ENCODE data around the gene RAB11FIP4.
"Not testable (repeated sequence)": the region's sequence is repeated elsewhere in the genome, so short reads cannot be mapped to it uniquely, and the experiment has no call there.

The RAB11FIP4 gene

GRCh38 chr17:31433811-31434726 lies 42.6 kb downstream of the RAB11FIP4 start:
- DNase-seq, result no peak

GRCh38 chr17:31434727-31435050 lies 43.2 kb downstream of the RAB11FIP4 start:
- DNase-seq, result no peak

DNA sequence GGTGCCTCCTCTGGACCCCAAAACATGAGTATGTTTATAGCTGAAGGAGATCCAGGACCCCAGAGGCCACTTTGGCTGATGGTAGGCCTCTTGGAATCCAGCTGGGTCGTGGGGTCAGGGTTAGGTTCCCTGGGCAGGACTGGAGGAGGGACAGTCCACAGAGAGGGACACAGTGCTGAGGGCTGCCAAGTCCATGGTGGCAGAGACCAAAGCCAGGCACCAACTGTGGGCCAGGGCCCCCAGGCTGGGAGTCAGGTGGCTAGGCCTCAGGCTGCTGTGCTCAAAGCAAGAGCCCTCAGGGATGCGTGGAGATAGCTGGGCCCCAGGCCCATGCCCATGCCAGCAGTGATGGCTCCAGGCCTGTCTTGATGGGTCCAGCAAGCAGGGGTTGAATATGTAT lies 44.1 kb downstream of the RAB11FIP4 start:
- no peak for DNase-seq

GRCh38 chr17:31437720-31438400 lies 46.4 kb downstream of the RAB11FIP4 start:
- no peak for DNase-seq

DNA sequence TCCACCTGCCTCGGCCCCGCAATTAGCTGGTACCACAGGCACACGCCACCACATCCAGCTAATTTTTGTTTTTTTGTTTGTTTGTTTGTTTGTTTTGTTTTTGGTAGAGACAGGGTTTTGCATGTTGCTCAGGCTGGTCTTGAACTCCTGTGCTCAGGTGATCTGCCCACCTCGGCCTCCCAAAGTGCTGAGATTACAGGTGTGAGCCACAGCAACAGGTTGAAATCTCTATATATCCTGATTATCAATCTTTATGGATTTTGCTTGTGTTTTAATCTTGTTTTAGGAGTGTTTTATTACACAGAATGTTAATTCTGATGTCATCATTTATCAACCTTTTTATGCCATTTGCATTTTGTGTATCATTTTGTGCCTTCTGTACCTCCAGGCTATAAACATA lies 48.2 kb downstream of the RAB11FIP4 start:
- DNase-seq, result no peak

DNA sequence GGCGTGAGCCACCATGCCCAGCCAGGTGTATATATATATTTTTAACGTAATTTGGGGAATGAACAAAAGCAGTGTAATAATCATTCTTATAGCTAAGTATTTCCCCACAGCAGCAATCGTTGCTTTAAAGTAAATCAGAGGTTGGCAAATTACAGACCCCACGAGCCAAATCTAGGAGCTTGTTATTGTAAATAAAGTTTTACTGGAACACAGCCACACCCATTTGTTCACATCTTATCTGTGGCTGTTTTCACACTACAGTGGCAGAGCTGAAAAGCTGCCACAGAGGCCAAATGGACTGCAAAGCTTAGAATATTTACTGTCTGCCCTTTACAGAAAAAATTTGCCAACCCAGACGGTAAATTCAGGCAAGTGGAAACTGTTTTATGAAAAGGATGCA lies 50.8 kb downstream of the RAB11FIP4 start:
- no peak for DNase-seq

DNA sequence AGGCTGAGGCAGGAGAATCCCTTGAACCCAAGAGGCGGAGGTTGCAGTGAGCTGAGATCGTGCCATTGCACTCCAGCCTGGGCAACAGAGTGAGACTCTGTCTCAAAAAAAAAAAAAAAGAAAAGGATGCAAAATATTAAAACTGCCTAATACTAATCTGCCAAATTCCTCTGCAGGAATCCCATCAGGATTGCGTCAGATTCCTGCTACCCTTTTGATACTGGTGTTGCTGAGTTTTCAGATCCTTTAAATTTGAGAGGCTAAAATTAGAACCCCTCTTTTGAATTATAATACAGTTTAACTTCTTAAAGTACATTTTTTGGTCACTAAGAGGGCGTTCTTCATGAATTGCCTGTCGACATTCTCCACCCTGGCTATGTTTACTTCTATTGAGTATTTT lies 51.4 kb downstream of the RAB11FIP4 start:
- not testable (repeated sequence) for DNase-seq

DNA sequence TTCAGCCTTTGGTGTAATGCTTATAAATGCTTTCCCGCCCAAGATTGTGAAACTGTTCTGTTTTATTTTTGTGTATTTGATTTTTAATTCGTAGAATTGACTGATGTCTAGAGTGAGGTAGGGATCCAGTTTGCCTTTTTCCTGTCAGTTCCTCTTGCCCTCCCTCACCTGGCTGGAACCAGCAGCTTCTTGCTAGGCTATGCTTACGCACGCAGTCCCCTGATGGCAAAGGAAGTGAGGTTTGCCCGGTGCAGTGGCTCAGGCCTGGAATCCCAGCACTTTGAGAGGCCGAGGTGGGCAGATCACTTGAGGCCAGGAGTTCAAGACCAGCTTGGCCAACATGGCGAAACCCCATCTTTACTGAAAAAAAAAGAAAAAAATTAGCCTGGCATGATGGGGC lies 51.9 kb downstream of the RAB11FIP4 start:
- no peak for DNase-seq

GRCh38 chr17:31444026-31444425 lies 52.6 kb downstream of the RAB11FIP4 start:
- no peak for DNase-seq

DNA sequence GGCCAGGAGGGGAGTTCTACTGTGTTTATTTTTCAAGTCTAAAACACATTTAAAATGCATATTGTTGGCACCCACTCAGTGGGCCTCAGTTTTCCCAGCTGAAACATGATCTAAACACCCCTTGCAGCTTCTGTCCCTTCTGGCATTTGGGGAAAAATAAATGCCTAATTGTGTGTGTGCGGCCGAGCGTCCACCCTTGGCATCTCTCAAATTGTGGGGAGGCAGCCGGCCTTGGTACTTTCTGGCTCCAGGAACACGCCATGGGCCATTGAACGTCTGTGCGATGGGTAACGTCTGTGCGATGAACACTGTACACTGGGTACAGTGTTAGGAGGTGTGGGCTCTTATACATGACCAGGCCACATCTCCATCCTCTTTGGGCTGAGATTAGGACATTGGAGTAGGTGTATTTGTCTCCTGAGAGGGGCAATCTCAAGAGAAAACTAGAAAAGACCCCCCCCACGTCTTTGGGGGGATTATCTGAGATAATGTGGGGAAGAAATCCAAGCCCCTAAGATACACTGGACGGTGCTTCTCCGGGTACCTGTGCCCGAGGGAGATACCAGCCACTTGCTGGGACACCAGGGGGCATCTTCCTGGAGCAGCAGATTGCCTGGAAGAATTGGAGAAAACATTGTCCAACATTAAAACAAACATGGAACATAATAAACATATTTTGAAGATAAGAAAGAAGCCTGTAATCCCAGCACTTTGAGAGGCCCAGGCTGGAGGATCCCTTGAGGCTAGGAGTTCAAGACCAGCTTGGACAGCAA lies 54.9 kb downstream of the RAB11FIP4 start:
- DNase-seq, result no peak

DNA sequence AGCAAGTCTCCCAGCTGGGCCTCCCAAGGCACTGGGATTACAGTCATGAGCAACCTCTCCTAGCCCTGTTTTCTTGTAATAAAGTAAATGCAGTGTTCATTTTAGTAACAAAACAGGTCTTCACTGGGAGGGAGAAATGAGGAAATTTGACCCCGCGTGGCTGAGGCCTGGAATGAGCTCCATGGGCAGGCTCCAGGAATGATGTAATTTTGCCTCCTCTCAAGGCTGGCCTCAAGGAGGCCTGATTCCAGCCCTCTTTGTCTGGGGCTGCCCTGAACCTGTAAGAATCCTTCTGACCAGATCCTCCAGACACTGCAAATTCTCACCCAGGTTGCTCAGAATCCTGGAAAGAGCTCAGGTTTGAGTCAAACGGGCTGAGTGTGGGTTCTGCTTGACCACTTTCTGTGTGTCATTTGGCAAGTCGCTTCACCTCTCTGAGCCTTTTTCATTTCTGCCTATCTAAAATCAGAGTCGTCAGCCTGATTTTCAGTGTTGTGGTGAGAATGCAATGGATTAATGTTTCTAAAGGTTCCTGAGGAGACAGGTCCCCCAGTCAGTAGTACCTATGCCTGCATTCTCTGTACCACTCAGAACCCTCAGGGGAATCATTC lies 57.1 kb downstream of the RAB11FIP4 start:
- no peak for DNase-seq

GRCh38 chr17:31449111-31449510 lies 57.6 kb downstream of the RAB11FIP4 start:
- no peak for DNase-seq

DNA sequence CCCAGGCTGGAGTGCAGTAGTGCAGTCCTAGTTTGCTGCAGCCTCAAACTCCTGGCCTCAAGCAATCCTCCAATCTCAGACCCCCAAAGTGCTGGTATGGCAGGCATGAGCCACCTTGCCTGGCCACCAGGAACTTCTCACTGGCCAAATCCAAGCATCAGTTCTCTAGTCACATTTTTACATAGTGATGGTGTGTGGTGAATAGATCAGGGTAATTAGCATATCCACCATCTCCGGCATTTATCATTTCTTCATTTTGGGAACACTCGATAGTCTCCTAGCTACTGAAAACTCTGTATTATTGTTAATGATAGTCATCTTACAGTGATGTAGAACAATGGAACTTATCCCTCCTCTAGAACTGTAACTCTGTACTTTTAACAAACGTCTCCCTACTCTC lies 58.3 kb downstream of the RAB11FIP4 start:
- no peak for DNase-seq

GRCh38 chr17:31452101-31452500 lies 60.6 kb downstream of the RAB11FIP4 start:
- no peak for DNase-seq

DNA sequence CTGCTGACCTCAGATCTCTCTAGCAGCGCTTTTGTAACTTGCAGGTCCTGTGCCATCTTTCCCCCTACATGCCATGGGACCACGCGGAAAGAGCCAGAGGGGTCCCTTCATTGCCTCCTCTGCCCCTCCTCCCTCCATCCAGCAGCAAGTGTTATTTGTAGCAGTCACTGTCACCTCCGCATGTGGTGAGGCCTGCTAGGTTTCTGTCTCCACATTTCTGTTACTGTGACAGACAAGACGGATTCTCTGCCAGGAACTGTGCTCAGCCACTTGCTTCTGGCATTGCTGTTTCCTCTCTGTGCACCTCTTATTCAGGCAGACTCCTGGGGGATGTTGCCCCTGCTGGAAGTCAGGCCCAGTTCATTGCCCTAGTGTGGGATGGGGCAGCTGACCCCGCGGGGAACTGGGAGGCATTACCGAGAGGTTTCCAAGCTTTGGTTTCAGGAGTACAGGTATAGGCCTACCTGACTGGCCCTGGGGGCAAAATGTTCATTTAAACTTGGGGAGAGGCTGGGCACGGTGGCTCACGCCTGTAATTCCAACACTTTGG lies 61.2 kb downstream of the RAB11FIP4 start:
- no peak for DNase-seq

DNA sequence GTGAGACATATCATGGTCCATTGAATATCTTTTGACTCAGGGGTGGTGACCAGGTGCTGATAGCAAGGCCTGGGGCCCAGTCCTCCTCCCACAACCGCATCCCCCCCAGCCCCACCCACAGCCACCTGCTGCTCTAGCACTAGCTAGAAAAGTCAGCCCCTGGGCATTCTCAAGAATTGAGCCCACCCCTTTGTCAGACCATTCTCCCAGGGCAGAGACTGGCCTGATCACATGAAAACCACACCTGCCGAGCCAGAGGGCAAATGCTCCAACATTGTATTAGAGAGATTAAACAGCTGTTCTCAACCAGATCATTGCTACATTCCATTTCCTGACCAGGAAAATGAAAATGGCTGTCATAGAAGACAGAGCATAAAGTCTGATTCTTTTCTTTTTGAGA lies 62.4 kb downstream of the RAB11FIP4 start:
- no peak for DNase-seq

- no peak for DNase-seq
Measured at GRCh38 chr17:31456814-31457213, 65.3 kb downstream of the RAB11FIP4 start.

GRCh38 chr17:31457391-31458234 lies 66.1 kb downstream of the RAB11FIP4 start:
- DNase-seq, result no peak

- DNase-seq, result no peak
Measured at GRCh38 chr17:31458829-31459228, 67.4 kb downstream of the RAB11FIP4 start.

DNA sequence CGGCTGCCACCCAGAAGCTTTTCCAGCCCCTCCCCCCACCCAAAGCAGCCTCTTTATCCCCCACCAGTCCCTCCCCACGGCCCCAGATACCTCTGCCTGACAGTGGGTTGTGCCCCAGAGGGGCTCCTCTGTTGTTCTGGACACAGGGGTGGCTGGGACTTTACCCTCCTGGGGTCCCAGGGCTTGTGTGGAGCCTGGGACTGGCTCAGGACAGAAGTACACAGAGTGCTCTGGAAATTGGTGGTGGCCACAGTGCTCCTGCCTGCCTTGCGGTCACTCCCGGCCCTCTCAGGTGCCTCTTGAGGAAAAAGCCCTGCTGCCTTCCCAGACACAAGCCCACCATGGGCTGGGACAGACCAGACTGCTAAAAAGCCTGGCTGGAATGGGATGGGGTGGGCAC lies 68.2 kb downstream of the RAB11FIP4 start:
- DNase-seq, result no peak

DNA sequence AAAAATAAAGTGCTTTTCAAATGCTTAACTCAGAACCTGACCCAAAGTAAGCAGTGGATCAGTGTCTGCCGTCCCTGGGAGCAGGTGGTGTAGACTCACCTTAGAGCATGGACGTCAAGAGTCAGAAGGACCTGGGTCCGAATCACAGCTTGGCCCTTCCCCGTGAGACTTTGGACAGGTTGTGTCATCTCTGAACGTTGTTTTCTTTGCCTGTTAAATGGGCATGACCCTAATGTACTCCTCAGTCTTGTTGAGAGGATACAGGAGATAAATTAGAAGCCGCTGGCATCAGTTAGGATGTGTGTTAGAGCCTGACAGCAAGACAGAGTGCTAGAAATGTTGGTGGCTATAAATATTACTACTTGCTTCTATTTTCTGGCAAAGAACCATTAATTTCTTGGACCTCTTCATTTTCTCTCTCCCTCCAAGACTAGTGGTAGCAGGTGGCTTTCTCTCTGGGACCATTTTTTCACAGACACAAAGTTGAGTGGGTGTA lies 68.8 kb downstream of the RAB11FIP4 start:
- no peak for DNase-seq

All from NCI-H774 (cell line).